Mesendoderm (in vitro differentiated cells): ENCODE measurements around the gene RGS17.

Experiments
- DNase-seq: peaks from one replicate; pipeline ENCODE4 v3.0.0; 2013
- H2AK5ac ChIP-seq: 2 replicates; pipeline ENCODE4 v1.6.1; 2013; ENCODE audit warnings: low read length, inconsistent platforms
- H2BK120ac ChIP-seq: 2 replicates; pipeline ENCODE4 v1.6.1; 2013; ENCODE audit warnings: low read depth, mild to moderate bottlenecking, low read length, moderate library complexity, mixed read lengths
- H2BK15ac ChIP-seq: replicated peaks from 2 replicates; pipeline ENCODE4 v1.6.1; 2013; ENCODE audit warnings: low read depth, mild to moderate bottlenecking, moderate library complexity
- H2BK5ac ChIP-seq: 2 replicates; pipeline ENCODE4 v1.6.1; 2013; ENCODE audit warnings: low read length, inconsistent platforms
- H3K18ac ChIP-seq: 2 replicates; pipeline ENCODE4 v1.6.1; 2013; ENCODE audit warnings: mild to moderate bottlenecking, low read length, mixed read lengths
- H3K23ac ChIP-seq: one replicate; pipeline ENCODE4 v1.6.1; 2013; ENCODE audit warnings: low read length
- H3K27ac ChIP-seq: 2 replicates; pipeline ENCODE4 v1.5.1; 2013; ENCODE audit warnings: low read depth, mild to moderate bottlenecking, inconsistent platforms, low read length, moderate library complexity
- H3K27me3 ChIP-seq: 2 replicates; pipeline ENCODE4 v1.6.1; 2013; ENCODE audit warnings: low read length, control low read depth, mild to moderate bottlenecking, inconsistent platforms; ENCODE audit not compliant: insufficient read depth, poor library complexity
- H3K36me3 ChIP-seq: 2 replicates; pipeline ENCODE4 v1.6.1; 2013; ENCODE audit warnings: low read length, inconsistent platforms; ENCODE audit not compliant: control insufficient read depth, insufficient read depth
- H3K4ac ChIP-seq: one replicate; pipeline ENCODE4 v1.6.1; 2013; ENCODE audit warnings: low read depth, mild to moderate bottlenecking, low read length, moderate library complexity
- H3K4me1 ChIP-seq: 2 replicates; pipeline ENCODE4 v1.6.1; 2013; ENCODE audit warnings: low read depth, low read length, inconsistent platforms; ENCODE audit not compliant: control insufficient read depth
- H3K4me2 ChIP-seq: 2 replicates; pipeline ENCODE4 v1.6.1; 2013; ENCODE audit warnings: low read length
- H3K4me3 ChIP-seq: 2 replicates; pipeline ENCODE4 v1.5.1; 2013; ENCODE audit warnings: mild to moderate bottlenecking, low read length
- H3K56ac ChIP-seq: one replicate; pipeline ENCODE4 v1.6.1; 2013; ENCODE audit warnings: low read length
- H3K79me1 ChIP-seq: 2 replicates; pipeline ENCODE4 v1.6.1; 2013; ENCODE audit warnings: low read length, inconsistent platforms
- H3K79me2 ChIP-seq: 2 replicates; pipeline ENCODE4 v1.6.1; 2013; ENCODE audit warnings: mild to moderate bottlenecking, low read length; ENCODE audit not compliant: control insufficient read depth, insufficient read depth
- H3K9ac ChIP-seq: 2 replicates; pipeline ENCODE4 v1.6.1; 2013; ENCODE audit warnings: low read length, inconsistent platforms
- H4K5ac ChIP-seq: one replicate; pipeline ENCODE4 v1.6.1; 2013; ENCODE audit warnings: low read length
- H4K8ac ChIP-seq: one replicate; pipeline ENCODE4 v1.6.1; 2013; ENCODE audit warnings: low read depth, mild to moderate bottlenecking, control low read depth, low read length, moderate library complexity
- WGBS: extraction: QIAGEN DNeasy Blood & Tissue Kit; methylation state at CpG from one replicate; pipeline ENCODE4 v1.1.7; 2013; ENCODE audit warnings: low lambda C conversion rate, missing lambda C conversion rate; ENCODE audit not compliant: insufficient coverage; ENCODE audit errors: extremely low coverage; 5-methylcytosine and 5-hydroxymethylcytosine counted together

The RGS17 gene

GRCh38 chr6:153104220-153104619 is 26.9 kb downstream of the RGS17 start:
- WGBS = no CpG with 5 or more reads among the region's 4 CpGs
- no peak for DNase-seq
- H3K4ac ChIP-seq = no peak overlapping the region

GRCh38 chr6:153103319-153103655 is 27.8 kb downstream of the RGS17 start:
- Histone ChIP-seq H3K79me2 (no peaks in the 10 kb centered on the region), H3K27me3 (no peaks in the 10 kb centered on the region), H2BK120ac (no peak overlapping the region), H3K56ac (no peak overlapping the region), H3K4me2 (no peak overlapping the region), H3K23ac (no peak overlapping the region), H3K4ac (no peak overlapping the region), H3K79me1 (no peaks in the 10 kb centered on the region), H4K8ac (no peak overlapping the region), H3K4me1 (no peaks in the 10 kb centered on the region), H3K27ac (no peak overlapping the region), H3K18ac (no peak overlapping the region), H3K36me3 (no peaks in the 10 kb centered on the region), H3K9ac (no peak overlapping the region), H2BK15ac (no peak overlapping the region), H4K5ac (no peak overlapping the region), H3K4me3 (no peak overlapping the region), H2BK5ac (no peak overlapping the region), H2AK5ac (no peak overlapping the region)
- WGBS = no CpG with 5 or more reads among the region's 6 CpGs
- no peak for DNase-seq

More at GRCh38 chr6:153104220-153104619, 26.9 kb downstream of the RGS17 start:
- no peak overlapping the region for H3K27ac ChIP-seq
- H3K4me1 ChIP-seq = no peaks in the 10 kb centered on the region
- H2AK5ac ChIP-seq = no peak overlapping the region
- H3K79me1 ChIP-seq = no peaks in the 10 kb centered on the region
- no peak overlapping the region for H3K9ac ChIP-seq
- no peaks in the 10 kb centered on the region for H3K36me3 ChIP-seq
- H4K8ac ChIP-seq = no peak overlapping the region
- no peak overlapping the region for H3K4me3 ChIP-seq
- H2BK15ac ChIP-seq = no peak overlapping the region
- no peaks in the 10 kb centered on the region for H3K27me3 ChIP-seq
- no peaks in the 10 kb centered on the region for H3K79me2 ChIP-seq
- H2BK5ac ChIP-seq = no peak overlapping the region
- no peak overlapping the region for H2BK120ac ChIP-seq
- no peak overlapping the region for H4K5ac ChIP-seq
- no peak overlapping the region for H3K23ac ChIP-seq
- H3K4me2 ChIP-seq = no peak overlapping the region
- no peak overlapping the region for H3K18ac ChIP-seq
- H3K56ac ChIP-seq = no peak overlapping the region

GRCh38 chr6:153102605-153103318 is 28.3 kb downstream of the RGS17 start:
- no peak overlapping the region for H3K4me3 ChIP-seq
- H3K27ac ChIP-seq = no peak overlapping the region
- no peak overlapping the region for H4K8ac ChIP-seq
- no peak overlapping the region for H2BK5ac ChIP-seq
- H3K9ac ChIP-seq = no peak overlapping the region
- H3K4me2 ChIP-seq = no peak overlapping the region
- no peaks in the 10 kb centered on the region for H3K79me2 ChIP-seq
- DNase-seq = no peak
- H3K27me3 ChIP-seq = no peaks in the 10 kb centered on the region
- no peaks in the 10 kb centered on the region for H3K36me3 ChIP-seq
- no peaks in the 10 kb centered on the region for H3K4me1 ChIP-seq
- no peak overlapping the region for H2AK5ac ChIP-seq
- H3K23ac ChIP-seq = no peak overlapping the region
- H4K5ac ChIP-seq = no peak overlapping the region
- H3K56ac ChIP-seq = no peak overlapping the region
- no peak overlapping the region for H3K18ac ChIP-seq
- no CpG with 5 or more reads among the region's 2 CpGs for WGBS
- H2BK120ac ChIP-seq = no peak overlapping the region
- no peaks in the 10 kb centered on the region for H3K79me1 ChIP-seq
- no peak overlapping the region for H3K4ac ChIP-seq
- H2BK15ac ChIP-seq = no peak overlapping the region

GRCh38 chr6:153101461-153101860 is 29.6 kb downstream of the RGS17 start:
- Histone ChIP-seq H3K4me2 (no peak overlapping the region), H3K27me3 (no peaks in the 10 kb centered on the region), H3K4ac (no peak overlapping the region), H4K8ac (no peak overlapping the region), H2BK5ac (no peak overlapping the region), H2AK5ac (no peak overlapping the region), H3K79me2 (no peaks in the 10 kb centered on the region), H3K23ac (no peak overlapping the region), H3K18ac (no peak overlapping the region), H4K5ac (no peak overlapping the region), H3K56ac (no peak overlapping the region), H2BK15ac (no peak overlapping the region), H3K27ac (no peak overlapping the region), H3K79me1 (no peaks in the 10 kb centered on the region), H2BK120ac (no peak overlapping the region), H3K4me1 (no peaks in the 10 kb centered on the region), H3K4me3 (no peak overlapping the region), H3K36me3 (no peaks in the 10 kb centered on the region), H3K9ac (no peak overlapping the region)
- DNase-seq = no peak
- WGBS = no CpG with 5 or more reads among the region's 5 CpGs

- Histone ChIP-seq H4K8ac (no peak overlapping the region), H4K5ac (no peak overlapping the region), H3K27ac (no peak overlapping the region), H3K56ac (no peak overlapping the region), H3K4ac (no peak overlapping the region), H3K4me3 (no peak overlapping the region), H3K27me3 (no peaks in the 10 kb centered on the region), H3K4me2 (no peak overlapping the region), H2AK5ac (no peak overlapping the region), H3K18ac (no peak overlapping the region), H3K23ac (no peak overlapping the region), H2BK15ac (no peak overlapping the region), H3K9ac (no peak overlapping the region), H2BK120ac (no peak overlapping the region), H2BK5ac (no peak overlapping the region), H3K79me2 (no peaks in the 10 kb centered on the region), H3K36me3 (no peaks in the 10 kb centered on the region), H3K79me1 (no peaks in the 10 kb centered on the region), H3K4me1 (no peaks in the 10 kb centered on the region)
- no CpG with 5 or more reads among the region's 3 CpGs for WGBS
- no peak for DNase-seq
These were observed 31.4 kb downstream of the RGS17 start for GRCh38 chr6:153099636-153100035.

- no peak overlapping the region for H3K27ac ChIP-seq
- no peak overlapping the region for H3K56ac ChIP-seq
- H3K4me3 ChIP-seq = no peak overlapping the region
- H3K4me1 ChIP-seq = no peaks in the 10 kb centered on the region
- no peak overlapping the region for H4K5ac ChIP-seq
- no CpG with 5 or more reads among the region's 1 CpG for WGBS
- no peak overlapping the region for H2BK5ac ChIP-seq
- H3K23ac ChIP-seq = no peak overlapping the region
- H2BK120ac ChIP-seq = no peak overlapping the region
- H2BK15ac ChIP-seq = no peak overlapping the region
- H4K8ac ChIP-seq = no peak overlapping the region
- no peak overlapping the region for H3K4me2 ChIP-seq
- H3K4ac ChIP-seq = no peak overlapping the region
- H3K18ac ChIP-seq = no peak overlapping the region
- H3K79me2 ChIP-seq = no peaks in the 10 kb centered on the region
- H3K79me1 ChIP-seq = no peaks in the 10 kb centered on the region
- H3K27me3 ChIP-seq = no peaks in the 10 kb centered on the region
- no peak for DNase-seq
- no peak overlapping the region for H3K9ac ChIP-seq
- no peak overlapping the region for H2AK5ac ChIP-seq
- H3K36me3 ChIP-seq = no peaks in the 10 kb centered on the region
These were observed 34.3 kb downstream of the RGS17 start for GRCh38 chr6:153096792-153097191.
